H1 (cell line): ENCODE results near the gene URAD. TPM values are rescaled to one million over a fixed set of nuclear protein-coding genes. Genes with fewer than 3 reads are reported as not detected.

Experiments used
- CREB1 ChIP-seq: IDR thresholded peaks from 2 replicates; pipeline ENCODE4 v1.6.1; 2012; ENCODE audit warnings: inconsistent platforms
- KDM4A ChIP-seq: IDR thresholded peaks from one replicate; pipeline ENCODE4 v1.7.1; 2012; ENCODE audit warnings: low read depth, mild to moderate bottlenecking, moderate library complexity, low read length, inconsistent platforms; ENCODE audit not compliant: severe bottlenecking
- POU5F1 ChIP-seq: IDR thresholded peaks from 2 replicates; pipeline ENCODE4 v1.6.1; 2011; ENCODE audit warnings: low read depth, mild to moderate bottlenecking, low read length, moderate library complexity
- SAP30 ChIP-seq: fragments of 300-600 bp; sonication (generic); IDR thresholded peaks from 2 replicates; pipeline ENCODE4 v1.7.1; 2012; ENCODE audit warnings: low read length, moderate library complexity, mild to moderate bottlenecking, inconsistent platforms; ENCODE audit not compliant: insufficient read depth, insufficient replicate concordance
- SIN3A ChIP-seq, 2 experiments: IDR thresholded peaks in 1 of 2; conservative IDR thresholded peaks in 1 of 2; 2 replicates each; pipeline ENCODE4 v1.6.1; 2011 to 2012; ENCODE audit warnings: low read length in 2 of 2, improper control_type of control experiment in 1 of 2, low read depth in 1 of 2, mild to moderate bottlenecking in 1 of 2
- polyA plus RNA-seq, 7 experiments: library from polyadenylated mRNA; depleted of rRNA in 3 of 7; stranded (reverse) in 5 of 7; unstranded in 2 of 7; fragments of >200 nt in 5 of 7; fragments of 200-250 nt in 2 of 7; gene quantifications; 1 replicate in 5 of 7; 2 replicates in 1 of 7; 4 replicates in 1 of 7; pipeline versions ENCODE4 v1.2.1 to v1.2.3, GENCODE V29; 2011 to 2013; ENCODE audit warnings: missing spikeins in 2 of 7, mixed read lengths in 2 of 7
- total RNA-seq: library from RNA; stranded (reverse); fragmentation: NEBNext Ultra II Directional; extraction: Animal tissue kit (Norgen Biotek cat#: 25700); gene quantifications from 2 replicates; pipeline ENCODE4 v1.2.1, GENCODE V29; 2021

The URAD gene
- total and polyA plus RNA-seq, 2 of the 8 experiments (the other 6 are each of a cell fraction or from before 2014, with no cell fraction given): not detected

DNA sequence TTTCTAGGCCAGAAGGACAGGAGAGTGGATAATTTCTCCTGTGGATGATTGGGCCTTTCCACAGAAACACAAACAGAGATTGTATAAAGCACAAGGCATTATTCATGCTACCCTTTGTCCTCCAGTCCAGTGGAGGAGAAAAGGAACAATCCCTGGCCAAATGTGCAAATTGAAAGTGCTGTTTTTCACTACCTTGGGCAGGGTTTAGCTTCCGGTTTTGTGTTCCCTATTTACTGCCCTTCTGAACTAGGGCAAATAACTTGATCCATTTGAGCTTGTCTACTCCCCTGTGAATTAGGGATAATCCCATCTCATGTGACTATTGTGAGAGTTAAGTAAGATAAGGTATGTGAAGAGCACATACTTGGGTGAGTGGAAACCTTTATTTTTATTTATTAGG lies 55.4 kb downstream of the URAD start (continued):
- TF ChIP-seq SAP30 (no peak), CREB1 (no peak), KDM4A (no peak), POU5F1 (no peak), SIN3A (conservative IDR thresholded peaks at IDR 0.05 in 1 of 2, IDR thresholded peaks at IDR 0.05 in 1 of 2; ENCODE audit: low read depth in 1 of 2, low read length in 2 of 2) (no peak)
